LNCaP clone FGC (cell line): ENCODE measurements around the gene URAD.

Experiments
- DNase-seq: peaks from one replicate; pipeline ENCODE4 v3.0.0-alpha.2; 2011; ENCODE audit warnings: low read depth
- H3K4me3 ChIP-seq: 2 replicates; pipeline ENCODE4 v1.5.1; 2011; ENCODE audit warnings: mild to moderate bottlenecking, low read depth, low read length, control low read depth
- TF ChIP-seq, protein P1 (sequence below): IDR thresholded peaks from 2 replicates; pipeline ENCODE4 v1.5.1; 2012; ENCODE audit warnings: mild to moderate bottlenecking; ENCODE audit not compliant: control insufficient read depth, insufficient read depth; ENCODE audit errors: extremely low read depth

The URAD gene

DNA sequence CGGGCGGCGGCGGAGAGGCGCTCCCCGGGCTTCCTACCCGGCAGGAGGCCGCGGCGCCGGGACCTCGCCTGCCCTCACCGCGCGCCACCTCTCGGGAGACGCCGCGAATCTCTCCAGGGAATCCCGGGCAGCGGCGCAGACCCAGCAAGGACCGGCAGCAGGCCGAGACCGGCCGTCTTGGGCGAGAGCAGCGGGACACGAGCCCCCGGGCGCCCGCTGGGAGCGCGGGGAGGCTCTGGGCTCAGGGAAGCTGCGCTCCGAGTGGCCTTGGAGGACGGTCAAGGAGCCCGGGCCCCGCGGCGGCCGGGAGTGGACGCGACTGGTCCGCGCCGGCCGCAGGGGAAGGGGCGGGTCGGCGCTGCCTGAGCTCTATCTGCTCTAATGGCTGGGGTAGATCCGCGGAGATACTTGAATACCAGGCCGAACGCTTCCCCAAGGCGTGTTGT, 34.1 kb downstream of the URAD start:
- H3K4me3 ChIP-seq = no peak overlapping the region
- no peak for DNase-seq
- TF ChIP-seq, protein P1, sequence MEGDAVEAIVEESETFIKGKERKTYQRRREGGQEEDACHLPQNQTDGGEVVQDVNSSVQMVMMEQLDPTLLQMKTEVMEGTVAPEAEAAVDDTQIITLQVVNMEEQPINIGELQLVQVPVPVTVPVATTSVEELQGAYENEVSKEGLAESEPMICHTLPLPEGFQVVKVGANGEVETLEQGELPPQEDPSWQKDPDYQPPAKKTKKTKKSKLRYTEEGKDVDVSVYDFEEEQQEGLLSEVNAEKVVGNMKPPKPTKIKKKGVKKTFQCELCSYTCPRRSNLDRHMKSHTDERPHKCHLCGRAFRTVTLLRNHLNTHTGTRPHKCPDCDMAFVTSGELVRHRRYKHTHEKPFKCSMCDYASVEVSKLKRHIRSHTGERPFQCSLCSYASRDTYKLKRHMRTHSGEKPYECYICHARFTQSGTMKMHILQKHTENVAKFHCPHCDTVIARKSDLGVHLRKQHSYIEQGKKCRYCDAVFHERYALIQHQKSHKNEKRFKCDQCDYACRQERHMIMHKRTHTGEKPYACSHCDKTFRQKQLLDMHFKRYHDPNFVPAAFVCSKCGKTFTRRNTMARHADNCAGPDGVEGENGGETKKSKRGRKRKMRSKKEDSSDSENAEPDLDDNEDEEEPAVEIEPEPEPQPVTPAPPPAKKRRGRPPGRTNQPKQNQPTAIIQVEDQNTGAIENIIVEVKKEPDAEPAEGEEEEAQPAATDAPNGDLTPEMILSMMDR = no peak

DNA sequence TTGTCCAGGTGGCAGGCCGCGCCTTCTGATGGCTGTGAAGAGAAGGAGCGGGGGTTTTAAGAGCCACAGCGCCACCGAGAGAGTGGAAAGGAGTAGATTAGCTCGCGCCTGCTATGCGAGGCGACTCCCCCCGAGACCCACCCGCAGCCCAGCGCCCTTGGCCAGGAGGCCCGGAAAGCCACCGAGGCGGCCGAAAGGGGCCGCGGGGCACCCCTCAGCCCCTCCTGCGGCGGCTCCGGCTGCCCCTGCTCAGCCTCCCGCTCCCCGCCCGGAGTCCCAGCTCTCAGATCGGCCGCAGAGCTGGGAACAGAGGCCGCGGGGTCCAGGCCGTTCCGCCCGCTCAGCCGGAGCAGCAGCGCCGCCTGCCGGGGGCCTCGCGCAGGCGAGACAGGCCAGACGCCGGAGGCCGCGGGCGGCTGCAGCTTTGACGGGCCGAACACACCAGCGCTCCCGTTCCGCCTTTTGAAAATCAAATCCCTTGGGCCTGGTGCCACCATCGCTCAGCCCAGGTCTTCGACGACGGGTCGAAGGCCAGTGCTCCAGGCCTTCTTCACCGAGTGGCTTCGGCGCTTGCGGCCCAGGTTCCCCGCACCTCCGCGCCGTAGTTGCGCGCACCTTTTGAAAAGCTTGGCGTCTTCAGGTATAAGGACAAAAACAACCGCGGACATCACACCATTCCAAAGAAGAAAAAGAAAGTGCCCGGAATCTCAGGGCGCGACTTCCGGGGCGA, 34.7 kb downstream of the URAD start:
- H3K4me3 ChIP-seq = no peak overlapping the region
- DNase-seq = peak; percentile 14

DNA sequence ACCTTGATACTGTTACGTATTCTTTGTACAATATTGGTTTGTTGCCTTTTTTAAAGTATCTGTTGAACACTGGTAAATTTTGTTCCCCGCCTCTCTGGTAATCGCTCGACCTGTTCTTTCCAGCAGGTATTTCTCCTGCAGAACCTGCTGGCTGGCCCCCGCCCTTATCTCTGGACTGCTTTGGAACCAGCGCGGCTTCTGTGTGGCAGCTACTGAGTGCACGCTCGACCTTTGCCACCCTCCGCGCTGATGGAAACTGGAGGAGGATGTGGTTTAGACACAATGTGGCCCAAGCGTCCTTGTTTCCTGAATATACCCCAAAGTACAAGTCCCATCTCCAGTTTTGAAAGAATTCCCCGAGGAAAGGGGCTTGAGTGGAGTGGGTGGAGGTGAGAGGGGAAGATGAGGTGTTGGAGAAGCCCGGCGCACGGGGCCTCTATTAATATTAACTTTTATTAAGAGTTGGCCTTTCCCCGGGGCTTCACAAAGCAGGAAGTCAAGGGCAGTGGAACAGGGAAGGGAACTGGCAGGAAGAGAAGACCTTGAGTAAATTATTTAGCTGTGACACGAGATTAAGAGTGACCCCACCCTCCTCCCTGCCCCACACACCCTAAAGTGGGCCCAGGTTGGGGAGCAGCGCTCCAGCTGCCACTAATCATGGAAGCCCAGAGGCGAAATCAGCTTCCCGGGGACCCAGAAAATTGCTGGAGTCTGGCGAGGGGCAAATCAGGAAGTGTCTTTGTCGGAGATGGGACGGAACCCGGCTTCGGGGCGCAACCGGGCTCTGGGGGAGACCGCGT, 35.4 kb downstream of the URAD start:
- DNase-seq = no peak
- TF ChIP-seq, protein P1 = no peak
- no peak overlapping the region for H3K4me3 ChIP-seq

More for the DNA sequence above, 34.7 kb downstream of the URAD start:
- TF ChIP-seq, protein P1 = peak; percentile 80

DNA sequence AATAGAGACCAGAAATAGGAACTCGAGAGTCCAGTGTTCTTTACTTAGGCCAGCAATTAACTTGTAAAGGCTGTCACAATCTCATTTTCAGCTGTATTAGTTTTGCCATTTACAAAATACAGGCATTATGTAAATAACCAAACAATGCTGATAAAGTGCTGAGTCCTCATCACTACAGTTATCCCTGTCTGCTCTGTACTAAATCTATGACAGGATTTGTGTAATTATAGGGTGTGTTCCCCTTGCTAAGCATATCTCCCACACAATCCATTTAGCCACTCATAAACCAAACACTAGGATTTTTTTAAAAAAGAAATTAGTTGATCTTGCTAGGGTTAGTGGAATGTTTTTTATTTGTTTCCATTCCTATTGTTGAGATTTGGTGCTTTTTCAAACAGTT, 45.5 kb downstream of the URAD start:
- no peak for DNase-seq
- TF ChIP-seq, protein P1 = no peak
- H3K4me3 ChIP-seq = no peak overlapping the region

DNA sequence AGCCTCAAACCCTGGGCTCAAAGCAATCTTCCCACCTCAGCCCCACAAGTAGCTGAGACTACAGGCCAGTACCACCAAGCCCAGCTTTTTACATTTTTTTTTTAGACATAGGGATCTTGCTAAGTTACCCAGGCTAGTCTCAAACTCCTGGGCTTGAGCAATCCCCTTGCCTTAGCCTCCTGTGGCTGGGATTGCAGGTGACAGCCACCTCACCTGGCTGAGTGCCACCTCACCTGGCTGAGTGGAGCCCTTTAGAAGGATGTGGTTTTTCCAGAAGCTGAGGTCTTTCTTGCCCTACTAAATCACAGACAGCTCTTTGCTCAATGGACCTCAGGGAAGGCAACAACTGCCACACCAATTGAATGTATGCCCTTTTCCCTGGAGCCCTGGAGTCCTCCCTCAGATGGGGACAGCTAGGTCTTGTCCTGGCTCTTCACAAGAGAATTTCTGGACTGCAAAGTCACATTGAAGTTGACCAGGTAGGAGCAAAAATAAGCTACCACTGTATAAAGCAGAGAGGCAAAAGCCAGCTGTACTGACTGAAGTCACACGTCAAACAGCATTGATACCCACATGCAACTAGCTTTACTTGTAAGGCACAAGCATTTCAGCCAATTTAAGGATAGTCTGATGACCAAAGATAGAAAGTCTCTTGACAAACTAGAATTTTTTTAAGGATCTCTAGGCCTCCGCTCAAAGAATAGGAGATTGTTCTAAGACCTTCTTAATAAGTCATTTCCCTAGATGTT, 54.7 kb downstream of the URAD start:
- H3K4me3 ChIP-seq = no peak overlapping the region
- TF ChIP-seq, protein P1 = no peak
- no peak for DNase-seq

DNA sequence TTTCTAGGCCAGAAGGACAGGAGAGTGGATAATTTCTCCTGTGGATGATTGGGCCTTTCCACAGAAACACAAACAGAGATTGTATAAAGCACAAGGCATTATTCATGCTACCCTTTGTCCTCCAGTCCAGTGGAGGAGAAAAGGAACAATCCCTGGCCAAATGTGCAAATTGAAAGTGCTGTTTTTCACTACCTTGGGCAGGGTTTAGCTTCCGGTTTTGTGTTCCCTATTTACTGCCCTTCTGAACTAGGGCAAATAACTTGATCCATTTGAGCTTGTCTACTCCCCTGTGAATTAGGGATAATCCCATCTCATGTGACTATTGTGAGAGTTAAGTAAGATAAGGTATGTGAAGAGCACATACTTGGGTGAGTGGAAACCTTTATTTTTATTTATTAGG, 55.4 kb downstream of the URAD start:
- TF ChIP-seq, protein P1 = no peak
- DNase-seq = no peak
- H3K4me3 ChIP-seq = no peak overlapping the region
